Stimulated activated CD4-positive, alpha-beta T cell treated with anti-CD3 and anti-CD28 coated beads, Interleukin-12 subunit alpha, Interleukin-12 subunit beta, amount 100 ng/mL, for 24 hours (primary cell): ENCODE measurements around the gene SSU72.
"Not testable (repeated sequence)": the region's sequence is repeated elsewhere in the genome, so short reads cannot be mapped to it uniquely, and the experiment has no call there.

ENCODE experiments used
- DNase-seq, 2 experiments: peaks; one replicate each; pipeline ENCODE4 v3.0.0-alpha.2; 2020; ENCODE audit warnings: low read depth in 2 of 2

SSU72 gene

DNA sequence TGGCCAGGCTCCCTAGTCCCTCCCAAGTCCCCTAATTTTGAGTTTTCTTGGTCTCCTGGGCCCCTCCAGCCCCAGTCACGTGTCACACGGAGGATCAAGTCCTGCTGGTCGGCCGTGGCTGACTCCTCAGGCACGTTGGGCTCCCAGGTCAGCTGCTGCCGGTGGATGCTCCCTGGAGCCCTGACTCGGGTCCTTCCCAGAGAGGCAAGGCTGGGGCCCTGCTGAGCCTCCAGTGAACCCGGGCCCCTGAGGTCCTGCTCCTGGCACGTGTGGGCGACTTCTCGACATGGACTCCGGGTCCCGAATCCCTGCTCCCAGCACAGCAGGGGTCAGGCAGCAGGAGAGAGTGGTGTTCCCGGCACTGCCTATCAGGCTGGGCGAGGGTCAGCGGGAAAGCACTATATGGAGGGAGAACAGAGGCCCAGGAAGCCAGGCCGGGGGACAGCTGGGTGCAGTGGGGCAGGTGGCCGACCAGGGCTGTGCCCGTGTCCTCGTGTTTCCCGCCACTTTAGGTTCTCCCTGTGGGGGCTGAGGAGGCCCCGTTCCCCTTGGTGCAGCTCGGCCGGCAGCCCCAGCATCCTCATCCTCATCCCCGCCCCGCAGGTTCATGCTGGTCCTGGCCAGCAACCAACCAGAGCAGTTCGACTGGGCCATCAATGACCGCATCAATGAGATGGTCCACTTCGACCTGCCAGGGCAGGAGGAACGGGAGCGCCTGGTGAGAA is 47.4 kb downstream of the SSU72 start:
- DNase-seq: no peak

DNA sequence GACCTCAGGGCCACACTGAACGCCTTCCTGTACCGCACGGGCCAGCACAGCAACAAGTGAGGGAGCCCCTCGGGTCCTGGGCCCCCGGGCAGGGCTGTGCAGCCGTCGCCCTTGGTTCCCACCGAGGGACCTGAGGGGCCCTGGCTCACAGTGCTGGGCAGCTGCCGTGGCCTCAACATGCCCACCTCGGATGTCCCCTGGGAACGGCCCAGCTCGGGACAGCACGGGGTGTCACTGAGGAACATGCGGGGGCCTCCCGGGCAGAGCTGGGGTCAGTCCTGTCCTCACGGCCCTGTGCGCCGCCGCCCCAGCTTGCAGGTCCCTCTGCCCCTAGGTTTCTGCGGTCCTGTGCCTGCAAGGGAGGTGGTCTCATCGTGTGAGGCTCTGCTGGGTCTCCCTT is 48.2 kb downstream of the SSU72 start:
- not testable (repeated sequence) for DNase-seq

DNA sequence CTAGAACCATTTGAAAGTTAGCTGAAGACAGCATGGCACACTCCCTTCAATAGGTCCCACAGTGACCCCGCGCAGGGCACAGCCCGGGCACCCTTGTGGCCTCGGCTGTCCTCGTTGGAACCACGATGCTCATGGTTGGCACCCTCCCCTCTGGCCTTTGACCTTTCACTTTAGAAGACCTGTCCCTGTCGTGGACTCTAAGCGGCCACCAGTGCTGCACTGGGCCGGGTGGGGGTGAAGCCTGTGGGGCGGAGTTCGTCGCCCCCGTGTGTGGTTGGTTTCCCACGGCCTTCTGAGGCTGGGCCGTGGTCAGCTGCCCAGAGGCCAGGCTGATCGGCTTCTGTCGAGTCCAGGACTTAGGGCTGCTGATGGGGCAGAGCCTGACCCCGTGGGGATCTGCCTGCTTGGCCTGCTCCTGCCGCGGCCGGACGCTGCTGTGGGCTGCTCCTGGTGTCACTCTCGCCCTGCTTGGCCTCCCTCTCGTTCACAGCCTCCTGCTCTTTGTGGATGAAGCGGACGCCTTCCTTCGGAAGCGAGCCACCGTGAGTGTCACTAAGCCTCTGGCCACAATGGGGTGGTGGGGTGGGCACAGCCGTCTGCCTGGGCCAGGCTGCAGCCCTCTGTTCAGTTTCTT is 49.8 kb downstream of the SSU72 start:
- DNase-seq: not testable (repeated sequence)

- DNase-seq: not testable (repeated sequence)
Observed at GRCh38 chr1:1523651-1524050, 51.0 kb downstream of the SSU72 start.

DNA sequence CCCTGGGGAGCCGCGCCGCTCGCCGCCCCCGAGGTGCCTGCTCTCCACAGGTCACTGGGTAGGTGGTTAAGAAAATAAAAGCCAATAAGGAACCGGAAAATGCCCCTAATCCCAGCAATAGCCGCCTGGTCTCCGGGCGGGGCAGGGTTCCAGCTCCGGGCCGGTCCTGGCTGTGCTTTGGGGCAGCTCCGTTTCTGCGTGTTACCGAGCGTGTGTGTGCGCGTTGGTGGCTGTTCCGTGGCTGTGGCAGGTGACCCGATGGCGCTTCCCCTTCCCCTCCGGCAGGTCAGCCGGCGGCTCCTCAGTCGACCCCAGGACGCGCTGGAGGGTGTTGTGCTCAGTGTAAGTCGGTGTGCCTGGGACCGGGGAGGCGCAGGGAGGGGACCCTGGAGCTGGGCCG is 51.4 kb downstream of the SSU72 start:
- DNase-seq: not testable (repeated sequence)

DNA sequence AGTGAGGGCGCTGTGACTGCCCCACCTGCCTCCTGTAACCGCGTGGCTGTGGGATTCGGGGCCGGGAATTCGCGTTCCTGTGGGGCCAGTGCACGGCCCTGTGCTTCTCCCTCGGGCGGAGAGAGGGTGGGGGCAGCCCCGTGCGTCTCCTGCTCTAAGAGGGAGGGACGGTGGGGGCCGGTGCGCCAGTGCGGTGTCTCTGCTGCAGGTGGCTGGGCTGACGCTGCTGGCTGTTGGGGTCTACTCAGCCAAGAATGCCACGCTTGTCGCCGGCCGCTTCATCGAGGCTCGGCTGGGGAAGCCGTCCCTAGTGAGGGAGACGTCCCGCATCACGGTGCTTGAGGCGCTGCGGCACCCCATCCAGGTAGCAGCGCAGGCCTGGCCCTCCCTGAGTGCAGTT is 52.1 kb downstream of the SSU72 start:
- not testable (repeated sequence) for DNase-seq

DNA sequence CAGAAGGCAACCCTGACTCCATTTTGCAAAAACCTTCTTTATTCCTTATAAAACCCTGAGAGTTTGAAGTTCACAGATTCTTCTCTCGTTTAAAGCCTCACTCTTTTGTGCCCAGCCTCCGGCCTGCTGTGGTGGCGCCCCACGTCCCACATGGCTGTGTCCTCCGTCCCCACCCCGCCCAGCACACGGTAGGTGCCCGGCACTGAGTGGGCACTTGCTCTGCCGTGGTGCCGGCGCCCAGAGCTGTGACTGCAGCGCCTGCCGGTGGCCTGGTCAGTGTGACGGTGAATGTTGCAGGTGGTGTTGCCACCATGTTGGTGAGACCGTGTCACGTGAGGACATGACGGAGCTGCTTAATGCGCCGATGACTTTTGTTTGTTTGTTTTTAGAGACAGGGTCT is 53.3 kb downstream of the SSU72 start:
- DNase-seq: no peak

DNA sequence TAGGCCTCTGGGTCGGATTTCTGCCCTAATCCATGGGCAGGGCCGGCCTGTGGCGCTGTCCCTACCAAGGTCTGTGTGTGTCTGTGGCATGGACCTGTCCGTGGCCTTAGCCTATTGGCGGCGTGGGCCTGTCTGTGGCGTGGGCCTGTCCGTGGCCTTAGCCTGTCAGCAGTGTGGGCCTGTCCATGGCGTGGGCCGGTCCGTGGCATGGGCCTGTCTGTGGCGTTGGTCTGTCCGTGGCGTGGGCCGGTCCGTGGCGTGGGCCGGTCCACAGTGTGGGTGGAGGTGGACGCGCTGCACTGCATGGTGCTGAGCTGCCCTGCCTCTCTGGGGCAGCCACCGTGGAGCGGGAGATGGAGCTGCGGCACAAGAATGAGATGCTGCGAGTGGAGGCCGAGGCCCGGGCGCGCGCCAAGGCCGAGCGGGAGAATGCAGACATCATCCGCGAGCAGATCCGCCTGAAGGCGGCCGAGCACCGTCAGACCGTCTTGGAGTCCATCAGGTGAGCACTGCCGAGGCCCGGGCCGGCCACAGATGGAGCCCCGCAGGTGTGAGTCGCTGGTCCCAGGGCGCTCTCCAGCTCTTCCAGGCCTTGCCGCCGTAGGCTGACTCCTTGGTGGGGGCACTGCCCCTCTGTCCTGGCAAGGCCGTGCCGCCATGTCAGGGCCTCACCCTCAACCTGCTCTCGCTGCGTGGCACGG is 54.7 kb downstream of the SSU72 start:
- DNase-seq: not testable (repeated sequence)

- not testable (repeated sequence) for DNase-seq
Observed at GRCh38 chr1:1518621-1519007, 56.0 kb downstream of the SSU72 start.

DNA sequence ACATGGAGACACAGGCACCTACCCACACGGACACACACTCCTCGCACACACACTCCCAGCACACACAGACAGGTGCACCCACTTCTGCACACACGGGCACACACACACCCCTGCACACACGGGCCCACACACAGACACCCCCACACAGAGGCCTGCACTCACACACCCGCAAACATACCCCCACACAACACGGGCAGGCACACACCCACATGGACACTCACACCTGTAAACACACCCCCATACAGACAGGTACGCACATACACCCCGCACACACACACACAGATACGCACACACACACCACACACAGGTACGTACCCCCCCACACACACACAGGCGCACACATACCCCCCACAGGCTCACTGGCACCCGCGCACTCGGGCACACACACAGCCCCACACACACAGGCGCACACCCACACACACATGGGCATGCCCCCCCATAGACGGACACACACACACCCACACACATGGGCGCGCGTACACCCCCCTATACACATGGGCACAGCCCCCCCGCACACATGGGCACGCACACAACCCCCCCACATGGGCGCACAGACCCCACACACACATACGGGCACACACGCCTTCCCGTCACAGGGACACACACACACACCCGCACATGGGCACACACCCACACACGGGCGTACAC is 56.6 kb downstream of the SSU72 start:
- no peak for DNase-seq

- DNase-seq: not testable (repeated sequence)
Observed at GRCh38 chr1:1516923-1517322, 57.7 kb downstream of the SSU72 start.

GRCh38 chr1:1514376-1514775 is 60.3 kb downstream of the SSU72 start:
- DNase-seq: not testable (repeated sequence)

GRCh38 chr1:1513675-1514074 is 61.0 kb downstream of the SSU72 start:
- not testable (repeated sequence) for DNase-seq

GRCh38 chr1:1512425-1512824 is 62.2 kb downstream of the SSU72 start:
- DNase-seq: not testable (repeated sequence)

DNA sequence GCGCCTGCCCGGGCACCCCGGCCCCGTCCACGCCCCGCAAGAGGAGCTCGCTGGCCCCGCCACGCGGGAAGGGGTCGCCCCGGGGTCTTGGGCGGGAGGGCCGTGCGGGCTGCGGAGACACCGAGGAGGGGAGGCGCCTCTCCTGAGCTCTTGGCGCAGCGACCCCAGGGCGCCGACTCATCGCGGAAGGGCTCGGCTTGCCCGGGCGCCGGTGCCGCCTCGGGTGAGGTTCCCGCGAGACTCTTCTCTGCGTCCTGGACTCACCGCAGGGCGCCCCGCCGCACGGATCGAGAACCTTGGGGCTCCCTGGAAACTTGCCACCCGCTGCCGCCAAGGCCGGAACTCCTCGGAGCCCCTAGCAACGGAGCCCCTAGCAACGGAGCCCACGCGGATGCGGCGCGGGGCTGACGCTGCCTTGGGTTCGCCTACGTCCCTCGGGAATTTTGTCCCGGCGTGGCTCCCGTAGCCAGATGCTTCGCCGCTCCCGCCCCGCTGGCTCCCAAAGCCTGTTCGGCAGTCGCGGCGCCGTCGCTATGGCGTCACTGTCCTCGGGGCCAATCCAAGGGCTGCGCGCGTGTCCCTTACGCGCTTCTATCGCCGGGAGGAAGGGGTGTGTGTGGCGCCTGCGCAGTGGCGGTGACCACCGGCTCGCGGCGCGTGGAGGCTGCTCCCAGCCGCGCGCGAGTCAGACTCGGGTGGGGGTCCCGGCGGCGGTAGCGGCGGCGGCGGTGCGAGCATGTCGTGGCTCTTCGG is 63.0 kb downstream of the SSU72 start, which contains the start of gene ATAD3A:
Gene ATAD3A (plus strand): TSS at position 630 of the 753 bp plus-strand sequence. CDS start 107 bp downstream, at position 737.
- DNase-seq: peak; percentile 94 to 96

DNA sequence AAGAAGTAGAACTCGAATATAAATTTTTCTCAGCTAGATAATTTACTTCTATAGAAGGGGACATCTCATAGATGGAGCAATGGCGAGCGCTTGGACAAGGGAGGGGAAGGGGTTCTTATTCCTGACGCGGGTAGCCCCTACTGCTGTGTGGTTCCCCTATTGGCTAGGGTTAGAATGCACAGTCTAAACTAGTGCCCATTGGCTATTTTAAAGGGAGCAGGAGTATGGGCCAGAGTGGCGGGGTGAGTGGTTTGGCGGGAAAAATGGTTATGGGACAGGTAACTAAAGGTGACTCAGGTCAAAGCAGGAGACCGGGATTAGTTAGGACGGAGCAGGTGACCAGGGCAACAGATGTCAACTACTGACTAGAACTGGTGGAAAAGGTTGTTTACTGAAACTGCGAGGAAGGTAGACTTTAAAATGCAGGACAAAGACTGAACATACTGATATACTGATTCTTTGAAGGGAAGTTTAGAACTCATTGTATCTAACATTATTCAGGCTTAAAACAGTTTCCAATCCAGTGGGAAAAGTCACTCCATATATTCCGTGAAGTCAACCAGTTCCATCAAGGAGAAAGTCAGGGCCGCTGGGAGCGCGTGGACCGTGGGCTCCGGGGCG is 63.6 kb downstream of the SSU72 start:
- no peak for DNase-seq

DNA sequence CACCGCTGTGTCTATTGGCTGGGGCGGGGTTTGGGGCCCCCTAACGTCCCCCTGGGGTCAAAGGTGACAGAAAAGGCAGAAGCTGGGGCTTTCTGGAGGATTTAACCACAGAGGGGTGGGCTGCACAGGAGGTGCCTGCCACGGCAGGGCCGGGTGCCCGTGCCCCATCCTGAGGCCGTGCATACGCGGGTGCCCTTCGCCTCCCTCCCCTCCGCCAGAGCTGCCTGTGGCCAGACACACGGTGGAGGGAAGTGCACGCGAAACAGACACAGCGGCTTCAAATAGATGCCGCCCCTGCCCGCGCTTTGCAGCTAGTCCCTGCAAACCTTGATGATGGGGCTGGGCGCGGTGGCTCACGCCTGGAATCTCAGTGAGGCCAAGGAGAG is 65.2 kb downstream of the SSU72 start:
- not testable (repeated sequence) for DNase-seq

DNA sequence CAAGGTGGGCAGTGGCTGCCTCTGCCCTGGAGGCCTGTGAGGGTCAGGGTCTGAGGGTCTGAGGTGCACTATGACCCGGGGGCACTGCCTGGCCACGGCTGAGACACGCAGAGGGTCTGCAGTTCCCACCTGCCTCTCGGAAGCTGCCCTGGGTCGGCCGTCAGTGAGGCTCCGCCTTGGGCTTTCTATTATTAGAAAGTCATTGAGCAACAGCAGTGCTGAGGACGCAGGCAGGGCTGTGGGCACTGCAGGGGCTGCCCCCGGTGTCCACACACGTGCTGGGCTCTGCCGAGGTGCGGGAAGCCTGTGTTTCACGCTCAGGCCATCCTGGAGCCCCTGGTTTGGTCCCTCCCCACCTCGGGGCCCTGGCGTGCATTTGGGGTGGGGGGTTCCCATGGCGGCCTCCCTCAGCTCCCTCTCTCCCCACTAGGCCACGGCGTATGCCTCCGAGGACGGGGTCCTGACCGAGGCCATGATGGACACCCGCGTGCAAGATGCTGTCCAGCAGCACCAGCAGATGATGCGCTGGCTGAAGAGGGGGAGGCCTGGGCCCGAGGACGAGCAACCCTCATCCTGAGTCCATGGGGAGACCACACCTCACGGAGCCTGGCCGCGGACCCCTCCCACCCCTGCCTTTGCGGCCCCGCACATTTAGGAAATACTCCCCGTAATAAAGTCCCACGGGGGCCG is 65.7 kb downstream of the SSU72 start:
- DNase-seq: not testable (repeated sequence)

- no peak for DNase-seq
Observed at GRCh38 chr1:1507305-1507704, 67.4 kb downstream of the SSU72 start.

DNA sequence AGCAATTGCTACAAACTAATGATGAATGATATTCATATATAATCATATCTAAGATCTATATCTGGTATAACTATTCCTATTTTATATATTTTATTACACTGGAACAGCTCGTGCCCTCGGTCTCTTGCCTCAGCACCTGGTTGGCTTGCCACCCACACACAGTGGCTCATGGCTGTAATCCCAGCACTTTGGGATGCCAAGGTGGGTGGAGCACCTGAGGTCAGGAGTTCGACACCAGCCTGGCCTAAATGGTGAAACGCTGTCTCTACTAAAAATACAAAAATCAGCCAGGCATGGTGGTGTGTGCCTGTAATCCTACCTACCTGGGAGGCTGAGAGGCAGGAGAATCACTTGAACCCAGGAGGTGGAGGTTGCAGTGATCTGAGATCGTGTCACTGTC is 68.9 kb downstream of the SSU72 start:
- not testable (repeated sequence) for DNase-seq
